Glomerular visceral epithelial cell (primary cell): ENCODE data around the gene SPOCK1.
"Not testable (repeated sequence)": the region's sequence is repeated elsewhere in the genome, so short reads cannot be mapped to it uniquely, and the experiment has no call there.

Experiments used
- DNase-seq: peaks from one replicate; pipeline ENCODE4 v3.0.0-alpha.2; 2016; ENCODE audit errors: extremely low spot score

Gene SPOCK1

DNA sequence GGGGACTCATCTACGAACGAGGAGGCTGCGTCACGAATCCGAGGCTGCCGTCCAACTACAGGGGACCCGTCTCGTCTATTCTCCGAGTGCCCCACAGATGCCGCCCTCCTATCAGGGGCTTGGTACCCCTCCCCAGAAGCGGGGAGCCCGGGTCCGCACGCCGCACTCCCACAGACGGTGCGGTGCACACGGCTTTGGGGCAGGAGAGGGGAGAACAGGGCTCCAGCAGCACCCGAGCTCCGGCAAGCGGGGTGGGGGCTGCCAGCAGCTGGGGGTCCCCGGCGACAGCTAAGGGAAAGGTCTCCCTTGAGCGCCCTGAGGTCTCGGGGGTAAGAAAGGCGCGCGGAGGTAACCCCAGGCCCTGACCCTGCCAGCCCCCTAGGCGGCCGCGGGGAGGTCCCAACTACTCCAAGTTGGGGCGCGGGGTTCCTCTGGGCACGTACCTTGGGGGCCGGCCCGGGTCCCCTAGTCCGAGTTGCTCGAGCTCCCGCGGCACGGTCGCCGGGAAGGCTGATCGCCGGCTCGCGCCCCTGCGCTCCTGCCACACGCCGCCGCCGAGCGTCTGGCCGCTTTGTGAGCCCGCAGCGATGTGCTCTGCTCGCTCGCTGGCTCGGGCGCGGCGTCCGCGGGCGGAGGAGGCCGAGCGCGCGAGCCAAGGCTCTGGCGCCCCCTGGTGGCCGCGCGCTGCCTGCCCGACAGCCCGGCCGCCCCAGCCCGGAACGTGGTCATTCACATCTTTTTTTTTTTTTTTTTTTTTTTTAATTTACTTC is at the start of gene SPOCK1:
TSS of gene SPOCK1 (minus strand) at position 591 of the 770 bp plus-strand sequence.
- peak; percentile 85 for DNase-seq

GRCh38 chr5:137545956-137546355 is 46.8 kb upstream of the SPOCK1 start:
- DNase-seq, result no peak

DNA sequence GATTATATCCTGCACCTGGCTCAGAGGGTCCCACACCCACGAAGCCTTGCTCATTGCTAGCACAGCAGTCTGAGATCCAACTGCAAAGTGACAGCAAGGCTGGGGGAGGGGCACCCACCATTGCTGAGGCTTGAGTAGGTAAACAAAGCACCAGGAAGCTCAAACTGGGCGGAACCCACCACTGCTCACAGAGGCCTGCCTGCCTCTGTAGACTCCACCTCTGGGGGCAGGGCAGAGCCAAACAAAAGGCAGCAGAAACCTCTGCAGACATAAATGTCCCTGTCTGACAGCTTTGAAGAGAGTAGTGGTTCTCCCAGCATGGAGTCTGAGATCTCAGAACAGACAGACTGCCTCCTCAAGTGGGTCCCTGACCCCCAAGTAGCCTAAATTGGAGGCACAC is 36.3 kb upstream of the SPOCK1 start:
- DNase-seq, result not testable (repeated sequence)

- no peak for DNase-seq
Observed at GRCh38 chr5:137533963-137534362, 34.8 kb upstream of the SPOCK1 start.

DNA sequence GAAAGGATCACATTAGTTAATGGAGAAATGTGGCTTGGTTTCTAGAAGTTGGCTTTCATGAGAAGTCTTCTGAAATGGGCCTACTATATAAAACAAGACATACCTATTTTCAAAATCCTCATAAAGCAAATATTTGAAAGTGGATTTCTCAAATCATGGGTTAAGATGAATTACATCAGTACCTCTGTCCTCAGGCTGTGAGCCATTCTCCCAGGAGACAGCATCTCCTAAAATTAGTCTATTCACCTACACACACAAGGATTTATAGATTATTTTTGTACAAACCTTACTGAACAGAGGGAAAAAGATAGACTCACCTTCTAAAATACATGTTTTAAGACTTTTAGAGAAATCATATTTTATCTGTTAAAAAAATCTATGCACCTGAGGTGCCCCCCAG is 32.1 kb upstream of the SPOCK1 start:
- no peak for DNase-seq

GRCh38 chr5:137521246-137521645 is 22.1 kb upstream of the SPOCK1 start:
- DNase-seq, result no peak

DNA sequence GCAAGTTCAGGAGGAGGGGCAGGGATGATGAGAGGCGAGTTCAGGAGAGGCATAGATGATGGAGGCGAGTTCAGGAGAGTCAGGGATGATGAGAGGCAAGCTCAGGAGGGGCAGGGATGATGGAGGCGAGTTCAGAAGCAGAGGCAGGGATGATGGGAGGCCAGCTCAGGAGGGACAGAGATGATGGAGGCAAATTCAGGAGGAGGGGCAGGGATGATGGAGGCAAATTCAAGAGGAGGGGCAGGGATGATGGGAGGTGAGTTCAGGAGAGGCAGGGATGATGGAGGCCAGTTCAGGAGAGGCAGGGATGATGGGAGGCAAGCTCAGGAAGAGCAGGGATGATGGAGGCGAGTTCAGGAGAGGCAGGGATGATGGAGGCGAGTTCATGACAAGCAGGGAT is 17.8 kb upstream of the SPOCK1 start:
- no peak for DNase-seq

GRCh38 chr5:137516251-137516797 is 17.2 kb upstream of the SPOCK1 start:
- no peak for DNase-seq

DNA sequence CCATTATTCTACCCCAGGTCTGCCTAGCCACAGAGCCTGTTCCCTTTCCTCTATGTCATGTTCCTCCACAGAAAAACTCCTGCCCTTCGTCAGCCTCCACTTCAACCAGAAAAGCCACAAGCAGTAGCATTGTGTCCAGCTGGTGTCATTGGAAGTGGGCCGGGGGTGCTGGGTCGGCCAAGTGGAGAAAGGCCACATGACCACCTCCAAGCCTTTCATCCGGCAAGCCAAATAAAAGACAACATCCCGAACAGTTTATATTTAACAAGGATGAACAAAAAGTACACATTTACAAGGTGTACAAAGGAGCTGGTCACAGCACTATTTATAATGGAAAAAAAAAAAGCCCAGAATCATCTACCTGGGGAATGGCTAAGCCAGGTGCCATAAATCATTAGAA is 16.1 kb upstream of the SPOCK1 start:
- DNase-seq, result no peak

DNA sequence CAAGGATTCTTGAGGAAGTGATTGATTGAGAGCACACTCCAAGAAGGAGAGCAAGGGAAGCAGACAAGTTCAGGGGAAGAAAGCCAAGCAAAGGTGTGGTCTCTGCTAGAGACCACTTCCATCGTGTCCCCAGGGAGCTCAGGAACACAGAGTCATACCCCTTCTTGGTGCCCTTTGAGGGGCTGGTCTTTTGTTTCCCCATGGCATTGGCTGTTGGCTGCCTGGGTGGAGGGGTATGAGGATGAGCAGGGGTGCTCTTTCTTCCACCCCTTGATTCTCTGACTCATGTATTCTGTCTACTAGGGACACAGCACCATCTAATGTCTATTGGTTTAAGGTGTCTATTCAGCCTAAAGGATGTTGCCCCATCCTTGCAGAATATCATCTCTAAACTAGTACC is 11.5 kb upstream of the SPOCK1 start:
- DNase-seq, result no peak

GRCh38 chr5:137507150-137507549 is 8.0 kb upstream of the SPOCK1 start:
- no peak for DNase-seq

DNA sequence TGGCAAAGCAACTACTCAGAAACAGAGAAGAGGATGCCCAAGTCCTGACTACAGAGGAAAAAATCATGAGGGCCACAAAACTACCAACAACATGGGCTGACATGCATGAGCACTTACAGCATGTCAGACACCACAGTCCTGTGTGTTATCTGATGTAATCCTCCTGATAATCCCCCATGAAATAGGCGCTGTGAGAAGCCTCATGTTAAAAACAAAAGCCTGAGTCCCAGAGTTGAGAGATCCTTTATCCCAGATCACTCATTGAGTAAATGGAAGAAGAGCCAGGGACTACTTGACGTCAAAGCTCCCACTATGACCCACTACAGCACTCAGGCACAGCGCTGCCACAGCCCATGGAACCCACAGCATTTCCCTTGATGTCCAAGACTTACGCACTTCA is 7.2 kb upstream of the SPOCK1 start:
- DNase-seq, result no peak

DNA sequence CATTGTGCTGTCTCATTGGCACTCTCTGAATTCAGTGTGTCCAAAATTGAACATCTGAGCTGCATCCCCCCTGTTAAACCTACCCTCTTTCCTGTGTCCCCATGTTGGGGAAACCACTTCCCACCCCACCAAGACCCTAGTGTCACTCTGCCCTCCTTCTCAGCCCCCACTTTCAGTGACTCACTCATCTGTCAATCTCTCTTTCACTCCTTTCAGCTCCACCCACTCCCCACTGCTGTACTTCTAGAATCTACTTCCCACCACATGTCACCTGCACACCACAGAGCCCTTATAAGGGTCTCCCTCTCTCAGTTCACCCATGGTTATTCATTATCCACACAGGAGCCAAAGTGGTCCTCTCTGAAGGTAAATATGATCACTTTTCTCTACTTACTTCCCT is 5.8 kb upstream of the SPOCK1 start:
- no peak for DNase-seq

- no peak for DNase-seq
Observed at GRCh38 chr5:137503456-137503855, 4.3 kb upstream of the SPOCK1 start.

GRCh38 chr5:137502632-137503031 is 3.5 kb upstream of the SPOCK1 start:
- no peak for DNase-seq

GRCh38 chr5:137501846-137502406 is 2.8 kb upstream of the SPOCK1 start:
- no peak for DNase-seq

DNA sequence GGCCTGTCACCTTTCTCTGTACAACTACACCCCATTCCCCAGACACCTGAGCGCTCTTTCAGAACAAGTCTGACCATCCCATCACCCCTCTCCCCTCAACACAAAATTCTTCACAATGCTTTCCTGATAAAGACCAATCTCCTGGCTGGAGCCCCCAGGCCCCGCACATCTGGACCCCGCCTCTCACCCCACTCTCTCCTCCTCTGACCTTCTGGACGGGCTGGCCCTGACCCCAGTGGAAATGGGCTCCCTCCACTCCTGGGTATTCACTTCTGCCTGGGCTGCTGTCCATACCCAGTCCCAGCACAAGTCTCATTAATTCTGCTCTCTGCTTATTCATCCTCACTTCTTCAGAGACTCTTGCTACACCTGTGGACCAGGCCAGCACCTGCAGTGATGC is 2.1 kb upstream of the SPOCK1 start:
- no peak for DNase-seq

DNA sequence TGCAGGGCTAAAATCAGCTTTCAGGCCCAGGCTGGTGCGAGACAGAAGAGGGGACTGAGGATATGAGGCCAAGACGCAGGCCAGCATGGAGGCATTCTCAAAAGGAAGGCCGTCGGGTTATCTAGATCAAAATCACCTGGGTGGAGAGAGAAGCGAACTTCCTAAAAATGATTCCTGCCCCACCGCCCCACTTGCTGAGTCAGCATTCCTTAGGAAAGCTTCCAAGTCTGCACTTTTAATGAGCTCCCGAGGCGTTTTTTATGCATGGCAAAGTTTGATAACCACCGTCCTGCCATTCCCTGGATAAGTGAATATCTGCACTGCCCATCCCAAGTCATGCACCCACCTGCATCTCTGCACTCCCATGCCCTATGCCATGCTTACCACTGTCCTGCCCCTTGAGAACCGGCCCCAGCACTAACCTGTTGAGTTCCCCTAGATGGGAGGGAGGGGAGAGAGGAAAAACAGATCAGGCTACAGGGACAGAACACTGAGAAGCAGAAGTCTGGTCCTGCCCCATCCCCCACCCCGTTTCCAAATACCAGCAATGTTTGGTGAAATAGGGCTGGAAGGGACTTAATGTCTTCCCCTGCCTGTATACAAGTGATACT is 1.6 kb upstream of the SPOCK1 start:
- no peak for DNase-seq

DNA sequence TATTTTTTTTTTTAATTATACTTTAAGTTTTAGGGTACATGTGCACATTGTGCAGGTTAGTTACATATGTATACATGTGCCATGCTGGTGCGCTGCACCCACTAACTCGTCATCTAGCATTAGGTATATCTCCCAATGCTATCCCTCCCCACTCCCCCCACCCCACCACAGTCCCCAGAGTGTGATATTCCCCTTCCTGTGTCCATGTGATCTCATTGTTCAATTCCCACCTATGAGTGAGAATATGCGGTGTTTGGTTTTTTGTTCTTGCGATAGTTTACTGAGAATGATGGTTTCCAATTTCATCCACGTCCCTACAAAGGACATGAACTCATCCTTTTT is 351 bp upstream of the SPOCK1 start:
- DNase-seq, result not testable (repeated sequence)

- peak; percentile 30 for DNase-seq
Observed at GRCh38 chr5:137498301-137498735, 808 bp downstream of the SPOCK1 start.

- DNase-seq, result peak; percentile 22
Observed at GRCh38 chr5:137497396-137498290, 1.5 kb downstream of the SPOCK1 start.

DNA sequence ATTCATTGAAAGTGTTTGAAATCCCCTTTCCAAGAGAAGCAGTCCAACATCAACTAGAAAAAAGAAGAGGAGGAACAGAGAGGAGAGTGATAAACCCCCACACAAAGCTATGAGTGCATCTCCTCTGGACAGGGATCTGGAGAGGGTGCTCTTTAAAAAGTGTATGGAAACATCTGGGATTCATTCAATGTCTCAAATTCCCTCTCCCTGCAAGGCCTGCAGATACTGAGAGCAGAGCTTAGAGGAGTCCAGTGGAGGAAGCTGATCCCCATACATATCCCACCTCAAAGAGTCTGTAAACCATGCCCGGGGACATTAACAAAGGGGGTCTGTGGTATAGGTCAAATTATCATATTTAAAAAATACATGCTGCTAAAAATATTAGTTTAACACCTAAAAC is 2.2 kb downstream of the SPOCK1 start:
- DNase-seq, result no peak
